Stomach (tissue), 4 donors: Measurements from ENCODE around the gene PON1.

Experiments used
- EP300 ChIP-seq: sonication (generic); formaldehyde crosslinking; IDR thresholded peaks from one replicate; pipeline ENCODE4 v1.6.1; 2017; ENCODE audit warnings: antibody characterized with exemption
- POLR2AphosphoS5 ChIP-seq, 3 donors: sonication (generic); formaldehyde crosslinking; IDR thresholded peaks; one replicate each; pipeline ENCODE4 v1.6.1; 2016; ENCODE audit warnings: antibody characterized with exemption in 3 of 3

- no peak for TF ChIP-seq EP300
- no peak for TF ChIP-seq POLR2AphosphoS5 (IDR thresholded peaks at IDR 0.05)
Measured at GRCh38 chr7:95309951-95310350, 14.4 kb downstream of the PON1 start.
